Endothelial cell of umbilical vein (primary cell): Measurements from ENCODE around the gene ARHGAP42. TPM values are rescaled to one million over a fixed set of nuclear protein-coding genes. Genes with fewer than 3 reads are reported as not detected.

Experiments used
- BruUV-seq: library from RNA; stranded (reverse); fragments of 400-500 nt; replicated peaks from 2 replicates; lab custom pipeline; 2021; lab: Mats Ljungman, UMichigan
- CTCF ChIA-PET: fragments of 300-600, 350-600 bp; sonication (Branson Sonifier 250); formaldehyde crosslinking; loops from one replicate; lab custom pipeline; 2021; ENCODE audit warnings: antibody characterized with exemption, inconsistent platforms; lab: Charles Lee
- POLR2A ChIA-PET: fragments of 300-600, 350-600 bp; sonication (Branson Sonifier 250); formaldehyde crosslinking; loops from one replicate; lab custom pipeline; 2021; ENCODE audit warnings: antibody characterized with exemption, inconsistent platforms; lab: Charles Lee
- DNase-seq: peaks from one replicate; pipeline ENCODE4 v3.0.0-alpha.2; 2011; ENCODE audit warnings: low read depth, low spot score
- FAIRE-seq: peaks from 2 replicates; lab custom pipeline; 2011; peaks lifted over from hg19 to GRCh38; lab: Jason Lieb, UNC
- H2AFZ ChIP-seq: 2 replicates; pipeline ENCODE4 v1.6.0; 2012; ENCODE audit warnings: low read depth, low read length, control low read depth, inconsistent platforms
- H3K27ac ChIP-seq: 2 replicates; pipeline ENCODE4 v1.5.1; 2011; ENCODE audit warnings: low read depth, mild to moderate bottlenecking, control low read depth, low read length, moderate library complexity; ENCODE audit not compliant: insufficient read depth
- H3K27me3 ChIP-seq, 2 experiments: 2 replicates each; pipeline versions ENCODE4 v1.6.0 to v1.6.1; 2011; ENCODE audit warnings: low read length in 2 of 2, mixed read lengths in 1 of 2; ENCODE audit not compliant: control insufficient read depth in 2 of 2, insufficient read depth in 2 of 2
- H3K36me3 ChIP-seq, 2 experiments: 2 replicates in 1 of 2; 3 replicates in 1 of 2; pipeline ENCODE4 v1.5.1; 2011; ENCODE audit warnings: low read length in 2 of 2, mild to moderate bottlenecking in 1 of 2, moderate library complexity in 1 of 2; ENCODE audit not compliant: control insufficient read depth in 2 of 2, insufficient read depth in 2 of 2; ENCODE audit errors: extremely low read depth in 1 of 2
- H3K4me1 ChIP-seq: 3 replicates; pipeline ENCODE4 v1.5.1; 2011; ENCODE audit warnings: mild to moderate bottlenecking, low read length; ENCODE audit not compliant: control insufficient read depth, insufficient read depth; ENCODE audit errors: extremely low read depth
- H3K4me2 ChIP-seq: 2 replicates; pipeline ENCODE4 v1.6.1; 2011; ENCODE audit warnings: low read length, control low read depth, mixed read lengths; ENCODE audit not compliant: insufficient read depth
- H3K4me3 ChIP-seq, 3 experiments: fragments of 200-600 bp in 1 of 3; sonication (generic), shearing (Covaris generic) in 1 of 3; replicated peaks in 1 of 3; 2 replicates each; pipeline ENCODE4 v1.5.1; 2011 to 2016; ENCODE audit warnings: control low read depth in 3 of 3, low read length in 3 of 3, mild to moderate bottlenecking in 2 of 3, inconsistent platforms in 1 of 3, low read depth in 1 of 3, moderate library complexity in 1 of 3; ENCODE audit not compliant: insufficient read depth in 1 of 3
- H3K79me2 ChIP-seq: 2 replicates; pipeline ENCODE4 v1.6.0; 2012; ENCODE audit warnings: low read length, inconsistent platforms; ENCODE audit not compliant: control insufficient read depth, insufficient read depth
- H3K9ac ChIP-seq: replicated peaks from 2 replicates; pipeline ENCODE3; 2011; ENCODE audit warnings: low read length, control low read depth; ENCODE audit not compliant: insufficient read depth; ENCODE audit errors: extremely low read depth
- H3K9me1 ChIP-seq: replicated peaks from 3 replicates; pipeline ENCODE4 v1.6.0; 2011; ENCODE audit warnings: mild to moderate bottlenecking, low read length; ENCODE audit not compliant: control insufficient read depth, insufficient read depth; ENCODE audit errors: extremely low read depth
- H3K9me3 ChIP-seq: replicated peaks from 2 replicates; pipeline ENCODE4 v1.5.1; 2012; ENCODE audit warnings: low read length, inconsistent platforms; ENCODE audit not compliant: control insufficient read depth, insufficient read depth
- H4K20me1 ChIP-seq: replicated peaks from 2 replicates; pipeline ENCODE3; 2011; ENCODE audit warnings: mild to moderate bottlenecking, low read length; ENCODE audit not compliant: control insufficient read depth, insufficient read depth; ENCODE audit errors: extremely low read depth
- EZH2 ChIP-seq: IDR thresholded peaks from 2 replicates; pipeline ENCODE4 v1.6.1; 2012; ENCODE audit warnings: borderline replicate concordance, low read depth, mild to moderate bottlenecking, moderate library complexity, low read length, inconsistent platforms; ENCODE audit not compliant: severe bottlenecking
- FOS ChIP-seq: IDR thresholded peaks from 2 replicates; pipeline ENCODE4 v1.6.1; 2011; ENCODE audit warnings: mild to moderate bottlenecking, low read length, moderate library complexity, borderline replicate concordance; ENCODE audit not compliant: insufficient read depth
- GATA2 ChIP-seq: IDR thresholded peaks from 2 replicates; pipeline ENCODE4 v1.7.0; 2011; ENCODE audit warnings: low read depth, mild to moderate bottlenecking, moderate library complexity, mixed read lengths, low read length; ENCODE audit not compliant: insufficient read length, insufficient read depth
- JUN ChIP-seq: IDR thresholded peaks from 2 replicates; pipeline ENCODE4 v1.6.1; 2011; ENCODE audit warnings: borderline replicate concordance, low read depth; ENCODE audit not compliant: insufficient read length, insufficient read depth
- MYC ChIP-seq: IDR thresholded peaks from one replicate; pipeline ENCODE4 v1.6.1; 2011; ENCODE audit warnings: mild to moderate bottlenecking, low read depth, low read length
- POLR2A ChIP-seq: IDR thresholded peaks from 2 replicates; pipeline ENCODE4 v1.6.1; 2012; ENCODE audit warnings: low read depth, mild to moderate bottlenecking, control low read depth, low read length
- POLR2AphosphoS5 ChIP-seq: IDR thresholded peaks from 2 replicates; pipeline ENCODE4 v1.6.1; 2012; ENCODE audit warnings: low read depth, mild to moderate bottlenecking, control low read depth, low read length, moderate library complexity; ENCODE audit not compliant: insufficient read depth
- dilution Hi-C: fragments of 300-500 bp; cut with MboI; formaldehyde crosslinking; loops from one replicate; pipeline ENCODE4 v1.15.0; 2019; ENCODE audit warnings: low sequenced_read_pairs; ENCODE audit not compliant: extremely low pct_ligation_motif_present
- intact Hi-C: fragments of 100-400 bp; cut with micrococcal nuclease; formaldehyde crosslinking; loops from one replicate; pipeline ENCODE4 v1.10.0; 2022
- polyA plus RNA-seq, 4 experiments: library from polyadenylated mRNA; depleted of rRNA in 3 of 4; stranded (reverse) in 3 of 4; unstranded in 1 of 4; fragments of >200 nt; gene quantifications; 2 replicates each; pipeline versions ENCODE4 v1.2.1 to v1.2.3, GENCODE V29; 2011 to 2012; ENCODE audit warnings: missing spikeins in 1 of 4
- total RNA-seq: library from RNA; stranded (reverse); gene quantifications from 2 replicates; pipeline ENCODE4 v1.2.3, GENCODE V29; 2021
- TF ChIP-seq, protein P1 (sequence below), 2 donors: IDR thresholded peaks; 1 replicate in 1 of 2; 2 replicates in 1 of 2; pipeline ENCODE4 v1.5.1; 2011; ENCODE audit warnings: low read length in 2 of 2, mild to moderate bottlenecking in 2 of 2, moderate library complexity in 2 of 2, control low read depth in 1 of 2, inconsistent platforms in 1 of 2, low read depth in 1 of 2; ENCODE audit not compliant: insufficient read depth in 1 of 2; ENCODE audit errors: extremely low read depth in 1 of 2
- TF ChIP-seq, protein P2 (sequence below): IDR thresholded peaks from 2 replicates; pipeline ENCODE4 v1.6.1; 2011; ENCODE audit not compliant: insufficient read depth, insufficient read length

ARHGAP42 gene
- total and polyA plus RNA-seq, 2 donors (not counting 3 experiments of a cell fraction or from before 2014, with no cell fraction given): 1.8 to 2.4 TPM

DNA sequence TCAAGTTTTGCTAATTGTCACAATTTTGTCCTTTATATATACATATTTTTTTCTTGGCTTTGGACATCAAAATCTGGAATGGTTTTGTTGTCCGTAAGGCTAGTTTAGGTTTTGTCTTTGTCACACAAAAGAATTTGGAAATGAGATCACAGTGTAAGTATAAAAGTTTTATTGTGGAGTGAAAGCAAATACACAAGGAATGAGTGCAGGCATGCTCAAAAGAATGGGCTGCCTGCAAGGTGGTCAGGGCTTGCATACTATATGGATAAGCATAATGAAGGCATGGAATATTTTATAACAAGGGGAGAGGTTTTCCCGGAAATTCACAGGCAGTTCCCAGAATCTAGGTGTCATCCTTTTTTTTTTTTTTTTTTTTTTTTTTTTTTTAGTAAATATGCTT lies 150.2 kb downstream of the ARHGAP42 start:
- no peaks in the 10 kb centered on the region for H4K20me1 ChIP-seq
- dilution Hi-C loops: no loop called here
- intact Hi-C loops: no loop called here
- FAIRE-seq (no peak), DNase-seq (no peak)
- no peaks in the 10 kb centered on the region for H3K36me3 ChIP-seq
- TF ChIP-seq EZH2: no peak
- TF ChIP-seq JUN: no peak
- TF ChIP-seq, protein P1, sequence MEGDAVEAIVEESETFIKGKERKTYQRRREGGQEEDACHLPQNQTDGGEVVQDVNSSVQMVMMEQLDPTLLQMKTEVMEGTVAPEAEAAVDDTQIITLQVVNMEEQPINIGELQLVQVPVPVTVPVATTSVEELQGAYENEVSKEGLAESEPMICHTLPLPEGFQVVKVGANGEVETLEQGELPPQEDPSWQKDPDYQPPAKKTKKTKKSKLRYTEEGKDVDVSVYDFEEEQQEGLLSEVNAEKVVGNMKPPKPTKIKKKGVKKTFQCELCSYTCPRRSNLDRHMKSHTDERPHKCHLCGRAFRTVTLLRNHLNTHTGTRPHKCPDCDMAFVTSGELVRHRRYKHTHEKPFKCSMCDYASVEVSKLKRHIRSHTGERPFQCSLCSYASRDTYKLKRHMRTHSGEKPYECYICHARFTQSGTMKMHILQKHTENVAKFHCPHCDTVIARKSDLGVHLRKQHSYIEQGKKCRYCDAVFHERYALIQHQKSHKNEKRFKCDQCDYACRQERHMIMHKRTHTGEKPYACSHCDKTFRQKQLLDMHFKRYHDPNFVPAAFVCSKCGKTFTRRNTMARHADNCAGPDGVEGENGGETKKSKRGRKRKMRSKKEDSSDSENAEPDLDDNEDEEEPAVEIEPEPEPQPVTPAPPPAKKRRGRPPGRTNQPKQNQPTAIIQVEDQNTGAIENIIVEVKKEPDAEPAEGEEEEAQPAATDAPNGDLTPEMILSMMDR (IDR thresholded peaks at IDR 0.05; ENCODE audit: extremely low read depth in 1 of 2, insufficient read depth in 1 of 2, low read depth in 1 of 2, low read length in 2 of 2): no peak
- TF ChIP-seq FOS: no peak
- no peak for TF ChIP-seq MYC
- TF ChIP-seq POLR2AphosphoS5: no peak
- TF ChIP-seq GATA2: no peak
- no peak for TF ChIP-seq POLR2A
- TF ChIP-seq, protein P2, sequence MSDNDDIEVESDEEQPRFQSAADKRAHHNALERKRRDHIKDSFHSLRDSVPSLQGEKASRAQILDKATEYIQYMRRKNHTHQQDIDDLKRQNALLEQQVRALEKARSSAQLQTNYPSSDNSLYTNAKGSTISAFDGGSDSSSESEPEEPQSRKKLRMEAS: no peak
- H3K4me1 ChIP-seq: no peaks in the 10 kb centered on the region
- no TSS peak for BruUV-seq
- H3K9me1 ChIP-seq: no peaks in the 10 kb centered on the region
- no peak overlapping the region for H2AFZ ChIP-seq
- H3K4me2 ChIP-seq: no peak overlapping the region
- POLR2A ChIA-PET: no interaction called here
- no peaks in the 10 kb centered on the region for H3K9me3 ChIP-seq
- H3K79me2 ChIP-seq: no peaks in the 10 kb centered on the region
- H3K27ac ChIP-seq: no peak overlapping the region
- H3K4me3 ChIP-seq: no peak overlapping the region
- H3K27me3 ChIP-seq: no peaks in the 10 kb centered on the region
- CTCF ChIA-PET: no interaction called here
- H3K9ac ChIP-seq: no peak overlapping the region
